Measurements from ENCODE around the gene DUSP5.
"Not testable (repeated sequence)": the region's sequence is repeated elsewhere in the genome, so short reads cannot be mapped to it uniquely, and the experiment has no call there.

The DUSP5 gene

DNA sequence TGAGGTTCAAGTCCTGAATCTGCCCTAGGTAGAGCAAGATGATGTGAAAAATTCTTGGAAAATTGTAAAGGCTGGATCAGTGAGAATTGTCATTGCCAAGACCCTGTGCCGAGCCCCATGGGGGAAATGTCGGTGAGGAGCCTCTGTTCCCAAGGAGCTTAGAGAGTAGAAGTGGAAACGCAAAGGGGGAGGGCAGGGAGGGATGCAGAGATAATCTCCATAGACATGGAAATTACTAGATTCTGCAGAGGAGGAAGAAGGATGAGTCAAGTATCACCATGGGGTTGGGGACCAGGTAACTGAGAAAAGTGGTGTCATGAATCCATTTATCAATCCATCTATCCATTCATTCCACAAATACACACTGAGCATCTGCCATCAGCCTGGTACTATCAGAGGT is 26.0 kb downstream of the DUSP5 start:
- no peak for DNase-seq

DNA sequence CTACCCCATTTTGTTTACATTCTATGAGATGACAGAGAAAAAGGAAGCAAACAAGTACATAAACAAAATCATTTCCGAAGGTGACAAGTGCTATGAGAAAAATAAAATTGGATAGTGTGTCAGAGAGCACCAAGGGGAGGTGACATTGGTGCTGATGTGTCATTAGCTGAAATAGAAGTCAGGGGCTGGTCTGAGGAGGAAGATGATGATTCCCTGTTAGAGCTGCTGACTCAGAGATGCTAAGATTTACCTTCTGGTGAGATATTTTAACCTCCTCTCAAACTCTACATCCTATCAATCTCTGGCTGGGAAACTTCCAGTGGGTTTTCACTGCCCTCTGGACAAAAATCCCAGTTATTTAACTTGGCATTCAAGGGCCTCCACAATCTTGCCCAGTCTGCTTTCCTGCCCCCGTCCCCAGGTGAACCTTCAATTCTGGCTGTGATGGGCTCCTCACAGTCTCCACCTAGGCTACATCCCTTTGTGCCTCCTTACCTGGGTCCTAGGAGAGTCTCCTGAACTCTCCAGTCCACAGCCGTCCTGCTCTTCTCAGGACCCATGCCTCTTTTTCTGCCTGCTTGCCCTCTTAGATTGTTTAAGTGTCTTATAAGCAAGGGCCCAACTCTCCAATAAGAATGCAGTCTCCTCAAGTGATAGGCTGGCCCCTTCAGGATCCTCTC is 26.6 kb downstream of the DUSP5 start:
- DNase-seq = no peak

DNA sequence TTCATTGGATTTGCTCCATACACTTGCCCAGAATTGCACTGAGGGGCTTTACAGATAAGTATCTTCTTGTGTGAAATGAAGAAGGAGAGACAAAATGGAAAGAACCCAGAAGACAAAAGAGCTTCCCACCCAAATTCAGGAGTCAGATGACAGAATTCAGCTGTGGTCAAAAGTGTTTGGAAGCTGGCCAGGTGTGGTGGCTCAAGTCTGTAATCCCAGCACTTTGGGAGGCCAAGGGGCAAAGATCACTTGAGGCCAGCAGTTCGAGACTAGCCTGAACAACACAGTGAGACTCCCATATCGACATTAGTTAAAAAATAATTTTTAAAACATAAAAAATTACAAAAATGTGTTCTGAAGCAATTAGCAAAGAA is 27.1 kb downstream of the DUSP5 start:
- DNase-seq = no peak

DNA sequence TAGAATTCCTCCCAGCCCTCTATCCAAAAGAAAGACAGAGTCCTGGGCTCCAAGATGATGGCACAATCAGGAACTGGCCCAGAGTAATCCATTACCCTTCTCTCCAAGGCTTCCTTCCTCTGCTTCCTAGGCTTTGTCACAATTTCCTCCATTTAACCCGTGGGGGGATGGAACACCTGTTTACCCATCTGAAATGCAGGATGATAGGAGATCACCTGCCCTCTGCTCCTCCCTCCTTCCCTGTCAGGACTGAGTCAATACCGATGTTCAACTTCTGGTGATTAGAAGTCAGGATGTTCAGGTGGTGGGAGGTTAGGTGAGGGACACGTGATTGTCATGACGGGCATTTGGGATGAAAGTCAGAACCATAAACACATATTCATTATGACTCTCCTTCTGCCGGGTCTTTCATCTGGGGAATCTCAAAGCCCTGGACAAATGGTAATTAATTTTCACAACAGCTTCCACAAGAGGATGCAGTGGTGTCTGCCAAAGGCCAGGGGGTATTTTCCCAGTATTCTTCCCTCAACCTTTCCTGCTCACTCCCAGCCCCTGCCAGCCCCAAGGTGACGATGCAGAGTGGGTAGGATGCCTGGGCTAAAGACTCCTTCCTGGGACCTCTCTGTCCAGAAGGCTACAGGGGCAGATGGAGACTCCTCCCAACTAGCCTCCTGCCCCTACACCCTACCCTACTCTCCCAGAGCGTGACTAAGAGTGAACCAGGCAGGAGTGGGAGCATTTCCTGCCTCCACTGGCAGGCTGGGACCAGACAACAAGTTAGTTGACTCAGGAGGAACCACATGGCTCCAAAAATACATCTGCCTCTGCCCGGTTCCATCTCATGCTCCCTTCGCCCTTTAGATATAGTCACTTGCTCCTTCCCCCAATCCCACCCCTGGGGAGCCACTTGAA is 27.9 kb downstream of the DUSP5 start:
- no peak for DNase-seq

DNA sequence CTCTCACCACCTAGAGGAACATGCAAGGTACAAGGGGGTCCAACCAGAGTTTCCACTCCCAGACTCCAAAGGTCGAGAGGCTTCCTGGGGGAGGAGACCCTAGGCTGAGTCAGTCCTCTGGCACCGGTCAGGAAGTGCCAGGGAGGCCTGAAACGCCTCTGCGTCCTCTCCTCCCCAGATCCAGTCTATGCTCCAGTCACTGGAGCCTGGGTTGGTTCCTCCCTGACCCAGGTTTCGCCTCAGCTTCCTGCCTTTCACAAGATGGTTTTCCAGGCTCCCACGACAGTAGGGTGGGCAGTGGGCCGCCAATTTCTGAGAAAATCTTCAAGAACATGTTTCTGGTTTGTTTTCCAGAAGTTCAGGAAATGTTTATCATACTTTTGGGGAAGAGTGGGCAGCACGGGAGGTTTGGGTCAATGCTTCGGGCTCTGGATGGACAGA is 30.0 kb downstream of the DUSP5 start:
- no peak for DNase-seq

DNA sequence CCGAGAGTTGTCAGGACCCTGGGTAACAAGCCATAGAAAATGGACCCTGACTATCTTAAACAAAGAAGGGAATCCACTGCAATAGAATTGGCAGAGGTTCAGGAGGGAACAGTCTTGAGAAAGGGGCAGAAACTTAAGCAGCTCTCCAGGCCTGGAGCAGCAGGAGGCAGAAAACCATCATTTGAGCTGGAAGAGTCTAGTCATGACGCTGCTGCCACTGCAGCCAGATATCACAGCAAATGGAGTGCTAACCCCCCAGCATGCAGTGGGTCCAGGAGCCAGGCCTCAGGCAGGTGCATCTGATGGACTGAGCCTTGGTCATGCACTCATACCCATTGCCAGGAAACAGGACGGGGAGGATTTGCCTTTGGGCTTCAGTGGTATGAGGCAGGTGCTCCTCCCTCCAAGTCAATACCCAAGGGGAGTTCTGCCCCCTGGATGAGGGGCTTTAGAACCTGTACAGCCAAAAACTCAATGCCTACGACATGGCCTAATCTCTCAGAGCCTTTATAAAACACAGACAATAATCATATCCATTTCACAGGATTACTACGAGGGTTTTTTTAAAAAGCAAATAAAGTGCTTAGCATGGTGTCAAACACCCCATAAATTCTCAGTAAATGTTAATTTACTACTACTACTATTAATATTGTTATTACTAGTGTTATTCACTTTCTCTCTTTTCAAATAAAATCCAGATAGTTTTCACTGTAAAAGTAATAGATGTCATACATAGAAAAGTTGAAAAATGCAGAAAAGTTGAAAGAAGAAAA is 30.7 kb downstream of the DUSP5 start:
- no peak for DNase-seq

DNA sequence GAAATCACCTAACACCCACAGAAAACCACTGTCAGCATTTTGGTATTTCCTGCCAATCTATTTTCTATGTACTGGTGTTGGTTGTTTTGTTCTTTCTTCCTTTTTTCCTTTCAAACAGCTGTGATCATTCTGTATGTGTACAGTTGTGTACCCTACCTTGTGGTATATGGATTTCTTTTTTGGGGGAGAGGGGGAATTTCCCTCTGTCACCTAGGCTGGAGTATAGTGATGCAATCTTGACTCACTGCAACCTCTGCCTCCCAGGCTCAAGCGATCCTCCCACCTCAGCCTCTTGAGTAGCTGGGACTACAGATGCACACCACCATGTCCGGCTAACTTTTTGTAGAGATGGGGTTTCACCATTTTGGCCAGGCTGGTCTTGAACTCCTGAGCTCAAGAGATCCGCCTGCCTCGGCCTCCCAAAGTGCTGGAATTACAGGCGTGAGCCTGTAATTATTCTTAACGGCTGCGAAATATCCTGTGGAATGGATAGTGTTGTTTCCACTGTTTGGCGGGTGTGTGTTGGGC is 31.4 kb downstream of the DUSP5 start:
- peak; percentile 71 for DNase-seq

DNA sequence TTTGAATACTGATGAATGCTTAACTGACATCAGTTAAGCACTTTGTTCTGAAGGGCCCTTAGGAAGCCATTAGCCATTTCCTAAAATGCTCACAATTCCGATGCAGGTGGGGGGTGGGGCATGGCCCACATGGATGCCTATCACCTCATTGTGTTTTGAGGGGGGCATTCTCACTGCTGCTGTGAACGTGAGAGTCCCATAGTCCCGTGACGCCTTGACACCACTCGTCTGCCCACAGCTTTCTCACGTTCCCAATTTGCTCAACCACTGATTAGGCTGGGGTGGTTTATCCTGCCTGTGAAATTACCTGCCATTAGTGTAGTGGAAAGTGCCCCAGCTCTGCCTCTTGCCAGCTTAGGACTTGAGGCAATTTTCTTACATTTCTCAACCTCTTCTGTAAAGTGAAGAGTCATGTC is 31.9 kb downstream of the DUSP5 start:
- DNase-seq = no peak

DNA sequence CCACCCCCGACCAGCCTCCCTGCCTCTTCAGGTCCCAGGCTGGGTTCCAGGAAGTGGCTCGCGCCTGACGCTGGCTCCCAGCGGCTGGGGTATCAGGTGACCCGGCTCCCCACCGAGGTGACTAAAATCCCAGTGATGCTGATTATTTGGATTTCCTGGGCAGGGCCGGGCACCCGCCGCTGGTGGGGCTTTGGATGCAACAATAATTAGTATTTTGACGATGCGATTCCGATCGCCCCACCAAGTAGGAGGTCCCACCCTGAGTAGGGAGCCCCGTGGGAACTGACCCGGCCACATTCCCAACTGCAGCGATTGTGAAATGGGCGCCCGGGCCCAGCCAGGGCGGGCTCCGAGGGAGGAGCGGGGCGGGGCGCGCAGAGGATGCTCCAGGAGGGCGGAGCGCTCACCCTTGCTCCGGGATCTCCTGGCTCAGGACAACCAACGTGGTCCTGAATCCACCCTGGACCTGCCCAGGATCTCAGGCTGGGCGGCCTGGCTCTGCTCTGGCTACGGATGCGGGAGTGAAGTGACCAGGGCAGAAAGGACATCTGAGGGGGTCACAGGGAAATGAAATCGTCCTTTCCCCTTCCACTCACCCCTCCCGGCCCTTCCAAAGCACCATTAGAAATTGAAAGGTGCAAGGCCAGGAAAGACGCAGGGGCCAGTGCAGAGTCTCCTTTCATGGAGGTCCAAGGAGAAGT is 32.6 kb downstream of the DUSP5 start:
- DNase-seq = no peak

DNA sequence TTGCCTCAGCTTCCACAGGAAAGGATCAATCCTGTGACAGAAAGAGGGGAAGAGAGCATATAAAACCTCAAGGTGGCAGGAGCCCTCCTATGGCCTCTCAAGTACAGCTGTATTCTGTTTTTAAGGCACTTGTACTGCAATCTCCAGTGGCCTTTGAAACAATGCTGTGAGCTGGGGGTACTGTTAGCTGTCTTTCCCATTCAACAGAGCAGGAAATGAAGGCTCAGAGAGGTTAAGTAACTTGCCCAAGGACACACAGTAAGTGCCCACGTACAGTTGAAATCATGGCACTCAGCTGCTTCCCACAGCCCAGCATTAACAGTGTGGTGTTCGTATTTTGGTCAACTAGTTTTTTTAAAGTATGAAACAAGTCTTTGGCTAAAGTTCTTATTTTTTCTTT is 34.0 kb downstream of the DUSP5 start:
- DNase-seq = no peak

DNA sequence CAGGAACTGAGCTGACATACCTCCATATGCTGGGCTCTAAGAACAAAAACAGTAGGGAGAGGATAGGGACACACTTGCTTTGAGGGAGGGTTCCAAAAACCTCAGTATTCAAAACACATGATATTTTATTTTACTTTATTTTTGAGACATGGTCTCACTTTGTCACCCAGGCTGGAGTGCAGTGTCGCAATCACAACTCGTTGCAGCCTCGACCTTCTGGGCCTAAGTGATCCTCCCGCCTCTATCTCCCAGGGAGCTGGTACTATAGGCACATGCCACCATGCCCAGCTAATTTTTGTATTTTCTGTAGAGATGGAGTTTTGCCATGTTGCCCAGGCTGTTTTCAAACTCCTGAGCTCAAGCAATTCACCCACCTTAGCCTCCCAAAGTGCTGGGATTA is 34.9 kb downstream of the DUSP5 start:
- not testable (repeated sequence) for DNase-seq

DNA sequence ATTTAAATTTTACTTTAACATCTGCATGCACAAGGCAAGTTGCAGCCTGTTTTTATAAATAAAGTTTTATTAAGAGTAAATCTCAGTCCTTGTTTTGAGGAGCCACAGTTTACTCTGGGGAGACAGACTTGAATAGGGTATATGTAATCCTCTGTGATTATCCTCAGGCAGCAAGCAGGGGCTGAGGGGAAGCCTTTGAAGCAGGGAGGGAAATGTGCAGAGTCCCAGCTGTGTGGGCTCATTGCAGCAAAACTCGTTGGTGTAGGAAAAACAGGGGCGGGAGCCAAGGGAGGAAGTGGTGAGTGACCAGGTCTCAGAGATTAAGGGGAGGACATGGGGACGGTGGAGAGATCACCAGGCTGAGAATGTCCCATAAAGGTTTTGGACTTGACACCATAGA is 35.4 kb downstream of the DUSP5 start:
- DNase-seq = no peak

DNA sequence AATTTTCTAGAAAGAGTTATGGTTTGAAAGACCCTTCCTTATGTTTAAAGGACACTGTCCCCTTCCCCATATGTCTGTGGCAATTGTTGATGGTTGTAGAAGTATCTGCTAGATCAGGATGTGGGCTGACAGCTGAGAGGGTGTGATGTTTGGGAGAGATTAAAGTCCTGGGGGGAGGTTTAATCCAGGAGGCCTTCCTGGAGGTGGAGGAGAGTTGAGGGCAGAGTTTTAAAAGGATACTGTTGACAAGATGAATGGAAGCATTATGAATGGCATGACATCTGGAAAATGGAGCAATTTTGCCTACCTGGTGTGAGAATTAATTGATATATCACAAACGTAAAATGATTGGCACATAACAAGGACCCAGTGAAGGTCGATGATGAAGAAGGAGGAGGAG is 36.9 kb downstream of the DUSP5 start:
- no peak for DNase-seq

DNA sequence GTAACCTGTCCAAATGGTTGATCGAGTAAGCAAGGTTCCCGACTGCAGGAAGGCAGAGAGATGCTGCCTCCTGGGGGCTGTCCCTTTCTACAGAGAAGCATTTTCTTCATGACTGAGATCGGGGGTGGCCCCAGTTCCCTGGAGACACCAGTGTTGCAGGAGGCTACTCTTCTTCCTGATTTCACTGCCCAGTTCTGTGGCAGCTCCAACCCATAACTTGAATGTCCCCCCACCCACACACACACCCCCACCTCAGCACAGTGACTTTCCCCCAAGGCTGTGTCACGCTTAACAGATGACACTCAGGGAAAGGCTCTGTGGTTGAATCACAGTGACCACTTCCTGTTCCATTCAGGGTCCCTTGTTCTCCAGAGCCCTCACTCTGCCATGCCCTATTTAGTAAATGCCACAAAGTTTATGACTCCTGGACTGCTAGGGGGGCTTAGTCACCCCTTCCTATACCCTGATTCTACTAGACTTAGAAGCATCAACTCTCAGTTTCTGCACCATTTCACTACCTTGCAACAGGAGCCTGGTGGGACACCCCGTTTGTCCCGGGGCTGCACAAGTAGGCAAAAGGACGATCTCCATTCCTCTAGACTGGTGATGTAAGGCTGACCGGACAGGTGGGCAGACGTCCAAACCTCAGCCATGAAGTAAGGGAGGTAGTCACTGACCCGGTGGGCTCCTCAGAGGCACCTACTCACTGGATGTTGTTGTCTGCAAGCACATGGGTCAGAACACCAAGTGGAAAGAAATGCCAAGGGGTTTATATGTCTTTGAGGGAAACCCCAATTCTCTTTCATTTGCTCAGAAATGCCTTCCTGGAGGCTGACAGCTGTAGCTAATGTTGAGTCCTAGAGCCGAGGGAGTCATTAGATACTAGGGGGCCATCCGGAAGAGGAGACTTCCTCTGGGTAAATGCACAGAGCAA is 38.5 kb downstream of the DUSP5 start:
- peak; percentile 76 for DNase-seq

DNA sequence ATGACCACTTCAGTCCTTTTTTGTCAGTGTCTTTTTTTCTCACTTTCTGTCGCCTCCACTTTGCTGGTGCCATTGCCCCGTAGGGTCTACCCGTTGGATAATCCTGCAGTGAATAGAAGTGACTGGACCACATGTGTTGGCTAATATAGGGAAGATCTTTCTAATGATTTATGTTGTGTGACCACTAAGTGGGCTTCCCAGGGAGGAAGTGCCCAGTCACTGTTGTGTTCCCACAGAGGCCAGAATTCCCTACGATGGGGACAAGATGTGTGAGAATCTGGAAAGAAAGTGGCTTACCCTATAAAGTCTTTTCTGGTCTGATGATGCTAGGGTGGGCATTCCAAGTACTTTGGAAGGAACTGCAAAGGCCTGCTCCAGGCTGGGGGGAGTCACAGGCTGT is 41.4 kb downstream of the DUSP5 start:
- DNase-seq = no peak

DNA sequence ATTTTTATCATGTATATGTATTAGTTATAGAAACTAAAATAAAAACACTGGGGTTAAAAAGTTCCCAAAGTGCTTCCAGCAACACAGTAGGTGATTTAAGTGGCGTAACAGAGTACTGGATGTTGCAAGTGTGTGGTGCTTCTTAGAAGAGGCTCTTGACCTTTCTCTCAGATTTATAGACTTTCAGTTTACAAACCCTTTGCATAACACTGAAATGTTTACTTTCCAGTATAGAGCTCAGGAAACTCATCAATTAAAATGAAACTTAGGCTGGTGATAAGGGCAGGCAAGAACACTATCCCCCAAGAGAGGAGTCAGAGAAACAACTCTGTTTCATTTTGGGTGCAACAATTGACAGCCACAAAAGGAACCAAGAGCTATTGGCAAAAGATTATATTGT is 42.3 kb downstream of the DUSP5 start:
- DNase-seq = no peak

DNA sequence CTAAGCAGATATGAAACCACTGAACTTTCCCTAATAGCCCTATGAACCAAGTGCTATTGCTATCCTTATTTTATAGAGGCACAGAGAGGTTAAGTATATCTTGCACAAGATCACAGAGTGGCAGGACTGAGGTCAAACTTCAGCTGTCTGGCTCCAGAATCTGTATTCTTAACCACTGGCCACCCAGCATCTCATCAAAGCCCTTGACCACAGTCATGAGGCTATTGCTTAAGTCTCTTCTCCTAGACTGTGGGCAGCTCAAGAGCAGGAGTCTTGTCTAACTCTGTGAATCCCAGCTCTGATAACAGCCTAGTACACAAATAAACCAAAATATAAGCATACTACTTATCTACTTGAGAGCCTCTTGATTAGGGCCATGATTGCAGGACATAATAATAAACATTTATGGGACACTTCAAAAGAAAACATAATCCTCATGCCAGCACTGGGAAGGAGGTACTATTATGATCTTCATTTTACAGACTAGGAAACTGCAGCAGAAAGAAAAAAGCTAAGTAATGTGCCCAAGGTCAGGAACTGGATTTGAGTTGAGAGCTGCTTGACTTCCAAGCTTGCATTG is 47.3 kb downstream of the DUSP5 start:
- DNase-seq = no peak

DNA sequence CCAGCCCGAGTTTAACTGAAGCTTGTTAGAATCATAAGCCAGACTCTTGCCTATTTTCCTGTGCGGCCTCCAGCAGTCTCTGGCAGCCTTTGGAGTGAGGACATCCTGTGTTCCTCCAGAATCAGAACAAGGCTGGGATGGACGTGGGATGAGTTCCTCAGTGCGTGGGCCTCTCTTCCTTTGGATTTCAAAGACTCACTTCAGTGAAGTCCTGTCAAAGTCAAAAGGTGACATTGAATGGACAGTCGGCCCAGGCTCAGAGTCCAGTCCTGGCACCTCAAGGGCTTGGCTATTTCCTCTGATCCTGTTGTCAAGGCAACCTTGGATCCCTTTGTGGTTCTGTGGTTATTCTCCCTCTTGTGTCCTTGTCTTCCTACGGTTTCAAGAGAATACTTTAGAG is 48.4 kb downstream of the DUSP5 start:
- DNase-seq = no peak

DNA sequence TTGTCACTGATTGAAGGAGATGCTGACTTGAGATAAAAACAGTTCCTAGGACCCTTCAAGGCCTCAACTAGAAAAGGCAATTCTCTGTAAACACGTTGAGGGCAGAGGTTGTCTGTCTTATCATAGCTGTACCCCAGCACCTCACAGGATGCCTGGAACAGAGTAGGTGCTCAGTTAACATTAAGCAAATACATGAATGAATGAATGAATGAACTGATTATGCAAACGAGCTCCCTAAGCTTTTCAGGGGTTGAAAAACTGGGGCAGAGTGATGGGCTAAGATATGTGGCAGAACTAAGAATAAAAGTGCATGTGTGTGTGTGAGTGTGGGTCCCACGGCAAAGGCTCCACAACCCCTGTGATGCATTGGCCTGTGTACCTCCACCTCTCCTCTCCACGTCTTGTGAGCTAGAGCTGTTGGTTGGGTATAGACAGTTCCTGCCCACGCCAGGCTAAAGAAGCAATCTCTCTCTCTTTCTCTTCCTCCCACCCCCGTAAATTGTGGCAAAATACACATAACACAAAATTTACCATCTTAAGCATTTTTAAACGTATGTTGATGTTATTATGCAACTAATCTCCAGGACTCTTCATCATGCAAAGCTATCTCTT is 48.9 kb downstream of the DUSP5 start:
- no peak for DNase-seq

DNA sequence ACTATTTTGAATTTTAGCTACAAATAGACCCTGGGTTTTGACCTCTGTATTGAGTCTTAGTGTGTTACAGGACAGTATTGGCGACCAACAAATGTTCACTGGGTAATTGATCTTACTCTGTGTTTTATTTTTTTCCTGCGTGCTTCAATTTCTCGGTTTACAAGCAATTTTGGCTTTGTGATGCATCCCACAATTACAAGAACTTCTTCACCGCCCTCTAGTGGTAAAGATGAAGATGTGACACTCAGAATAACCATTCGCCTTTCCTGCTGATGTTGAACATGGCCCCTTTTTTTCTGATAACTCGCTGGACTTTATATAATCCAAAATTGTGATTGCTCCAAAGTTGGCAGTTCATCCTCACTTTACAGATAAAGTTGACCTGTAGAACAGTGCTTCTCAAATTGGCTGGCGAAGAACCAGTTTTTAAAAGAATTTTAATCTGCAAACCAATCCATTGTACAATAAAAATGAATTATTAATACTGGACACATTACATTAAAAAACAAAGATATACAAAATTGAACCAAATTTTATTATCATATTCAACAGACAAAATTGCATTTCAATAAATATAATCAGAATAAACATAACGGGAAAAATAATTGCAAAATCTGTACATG is 49.5 kb downstream of the DUSP5 start:
- DNase-seq = peak; percentile 74

Measured in activated CD4-positive, alpha-beta T cell treated with anti-CD3 and anti-CD28 coated beads, Interleukin-2, amount 50 U/mL, for 16 hours (primary cell).